HCT116 (cell line): ENCODE measurements around the gene USP53. TPM values are rescaled to one million over a fixed set of nuclear protein-coding genes. Genes with fewer than 3 reads are reported as not detected.

Experiments used
- ATAC-seq: fragments of 200-7000 bp; cut with Tn5 transposase; 2 replicates; pipeline ENCODE4 v1.9.1; 2020; ENCODE audit warnings: mild to moderate bottlenecking, moderate library complexity
- BruUV-seq: library from RNA; stranded (reverse); fragments of 400-500 nt; replicated peaks from 2 replicates; lab custom pipeline; 2021; lab: Mats Ljungman, UMichigan
- CTCF ChIA-PET: fragments of 300-600 bp; sonication (Branson Sonifier 250); formaldehyde crosslinking; loops from one replicate; lab custom pipeline; 2021; ENCODE audit warnings: antibody characterized with exemption; lab: Charles Lee
- POLR2A ChIA-PET: fragments of 300-600, 350-600 bp; sonication (Branson Sonifier 250); formaldehyde crosslinking; loops from one replicate; lab custom pipeline; 2021; ENCODE audit warnings: antibody characterized with exemption; lab: Charles Lee
- RAD21 ChIA-PET, 2 experiments: fragments of 300-600 bp; sonication (Branson Sonifier 250); formaldehyde crosslinking; loops; one replicate each; lab custom pipeline; 2023; ENCODE audit warnings: low total read pairs in 2 of 2; ENCODE audit not compliant: uncharacterized antibody in 2 of 2, unreplicated experiment in 2 of 2, low non-redundant PET in 1 of 2; lab: Charles Lee
- DNase-seq: peaks from one replicate; pipeline ENCODE4 v3.0.0-alpha.2; 2010; ENCODE audit warnings: low read depth, low spot score
- H2AFZ ChIP-seq: fragments of 200-600 bp; shearing (Covaris generic), sonication (generic); 2 replicates; pipeline ENCODE4 v1.6.1; 2017; ENCODE audit warnings: low read depth, mixed run types, mixed read lengths, antibody characterized with exemption, low read length; ENCODE audit not compliant: poor library complexity, severe bottlenecking
- H3K27ac ChIP-seq: 2 replicates; pipeline ENCODE4 v1.5.1; 2012; ENCODE audit warnings: low read depth, low read length
- H3K27me3 ChIP-seq: fragments of 200-600 bp; sonication (generic); 2 replicates; pipeline ENCODE4 v1.6.1; 2016; ENCODE audit warnings: mixed run types, low read length, mixed read lengths; ENCODE audit not compliant: insufficient read depth
- H3K36me3 ChIP-seq, 2 experiments: fragments of 200-500 bp in 1 of 2; fragments of 200-600 bp in 1 of 2; sonication (Bioruptor generic) in 1 of 2; sonication (generic) in 1 of 2; 2 replicates each; pipeline versions ENCODE4 v1.5.1 to v1.6.1; 2014 to 2016; ENCODE audit warnings: low read length in 2 of 2, inconsistent platforms in 1 of 2, mixed read lengths in 1 of 2, mixed run types in 1 of 2; ENCODE audit not compliant: insufficient read depth in 2 of 2, control insufficient read depth in 1 of 2
- H3K4me1 ChIP-seq, 2 experiments: fragments of 200-600 bp in 1 of 2; sonication (generic) in 1 of 2; 2 replicates each; pipeline versions ENCODE4 v1.5.1 to v1.6.1; 2012 to 2017; ENCODE audit warnings: low read length in 2 of 2, inconsistent platforms in 1 of 2, mild to moderate bottlenecking in 1 of 2, mixed read lengths in 1 of 2, mixed run types in 1 of 2, moderate library complexity in 1 of 2; ENCODE audit not compliant: insufficient read depth in 2 of 2, control insufficient read depth in 1 of 2
- H3K4me2 ChIP-seq: fragments of 200-600 bp; sonication (generic); 2 replicates; pipeline ENCODE4 v1.6.1; 2017; ENCODE audit warnings: mixed run types, low read length, mixed read lengths
- H3K4me3 ChIP-seq, 2 experiments: fragments of 200-600 bp in 1 of 2; sonication (generic) in 1 of 2; replicated peaks in 1 of 2; 2 replicates each; pipeline ENCODE4 v1.5.1; 2011 to 2016; ENCODE audit warnings: low read length in 2 of 2, control low read depth in 1 of 2, low read depth in 1 of 2, mild to moderate bottlenecking in 1 of 2, mixed read lengths in 1 of 2, mixed run types in 1 of 2
- H3K79me2 ChIP-seq: fragments of 200-600 bp; sonication (generic); 2 replicates; pipeline ENCODE4 v1.6.1; 2017; ENCODE audit warnings: mild to moderate bottlenecking, mixed run types, low read length, moderate library complexity, mixed read lengths; ENCODE audit not compliant: insufficient read depth
- H3K9ac ChIP-seq: fragments of 200-600 bp; sonication (generic); 2 replicates; pipeline ENCODE4 v1.6.1; 2016; ENCODE audit warnings: low read length, mixed read lengths
- H3K9me2 ChIP-seq: fragments of 200-600 bp; sonication (generic), shearing (Covaris generic); 2 replicates; pipeline ENCODE4 v1.6.1; 2017; ENCODE audit warnings: mixed run types, mild to moderate bottlenecking, moderate library complexity; ENCODE audit not compliant: insufficient read depth
- H3K9me3 ChIP-seq, 2 experiments: fragments of 200-500 bp in 1 of 2; fragments of 200-600 bp in 1 of 2; sonication (Bioruptor generic) in 1 of 2; sonication (generic) in 1 of 2; 2 replicates each; pipeline ENCODE4 v1.6.1; 2014 to 2017; ENCODE audit warnings: low read length in 2 of 2, mixed read lengths in 2 of 2, inconsistent platforms in 1 of 2, low read depth in 1 of 2, mild to moderate bottlenecking in 1 of 2, mixed run types in 1 of 2, moderate library complexity in 1 of 2; ENCODE audit not compliant: control insufficient read depth in 1 of 2, insufficient read depth in 1 of 2
- H4K20me1 ChIP-seq: fragments of 200-600 bp; sonication (generic), shearing (Covaris generic); 2 replicates; pipeline ENCODE4 v1.6.1; 2017; ENCODE audit warnings: mixed run types, mild to moderate bottlenecking, moderate library complexity; ENCODE audit not compliant: insufficient read depth
- CBX3 ChIP-seq: IDR thresholded peaks from 2 replicates; pipeline ENCODE4 v1.6.1; 2012; ENCODE audit warnings: low read depth
- CEBPB ChIP-seq: IDR thresholded peaks from 2 replicates; pipeline ENCODE4 v1.6.1; 2012; ENCODE audit warnings: low read depth
- EGR1 ChIP-seq: IDR thresholded peaks from 2 replicates; pipeline ENCODE4 v1.6.1; 2012; ENCODE audit warnings: low read depth
- ELF1 ChIP-seq: IDR thresholded peaks from 2 replicates; pipeline ENCODE4 v1.6.1; 2012; ENCODE audit warnings: low read depth, borderline replicate concordance
- EZH2 ChIP-seq: fragments of 200-600 bp; sonication (generic); IDR thresholded peaks from 2 replicates; pipeline ENCODE4 v1.6.1; 2017; ENCODE audit warnings: antibody characterized with exemption, mixed run types
- EZH2phosphoT487 ChIP-seq: fragments of 200-600 bp; IDR thresholded peaks from 2 replicates; pipeline ENCODE4 v1.6.1; 2018; ENCODE audit warnings: antibody characterized with exemption, borderline replicate concordance
- FOSL1 ChIP-seq: IDR thresholded peaks from 2 replicates; pipeline ENCODE4 v1.6.1; 2012; ENCODE audit warnings: low read depth
- JUND ChIP-seq: IDR thresholded peaks from 2 replicates; pipeline ENCODE4 v1.6.1; 2012
- POLR2AphosphoS5 ChIP-seq: IDR thresholded peaks from 2 replicates; pipeline ENCODE4 v1.6.1; 2011; ENCODE audit warnings: mild to moderate bottlenecking, low read depth, low read length, moderate library complexity
- RAD21 ChIP-seq: IDR thresholded peaks from 2 replicates; pipeline ENCODE4 v1.6.1; 2012; ENCODE audit warnings: low read depth, mild to moderate bottlenecking
- SIN3A ChIP-seq: IDR thresholded peaks from 2 replicates; pipeline ENCODE4 v1.6.1; 2012; ENCODE audit warnings: low read depth
- SP1 ChIP-seq: IDR thresholded peaks from 2 replicates; pipeline ENCODE4 v1.6.1; 2012; ENCODE audit warnings: low read depth
- ZFX ChIP-seq: fragments of 450-650 bp; IDR thresholded peaks from 2 replicates; pipeline ENCODE4 v1.6.1; 2017
- ZNF274 ChIP-seq: fragments of 200-500 bp; sonication (Bioruptor generic); IDR thresholded peaks from 2 replicates; pipeline ENCODE4 v1.6.1; 2014; ENCODE audit warnings: mild to moderate bottlenecking, low read depth, low read length, inconsistent platforms
- intact Hi-C: fragments of 100-400 bp; cut with micrococcal nuclease; formaldehyde crosslinking; loops from 2 replicates; pipeline ENCODE4 v1.10.0; 2022
- total RNA-seq: library from RNA; stranded (reverse); gene quantifications from one replicate; pipeline ENCODE4 v1.2.1, GENCODE V29; 2021; ENCODE audit not compliant: unreplicated experiment
- TF ChIP-seq, protein P1 (sequence below): IDR thresholded peaks from 2 replicates; pipeline ENCODE4 v1.6.1; 2012
- TF ChIP-seq, protein P2 (sequence below): IDR thresholded peaks from 2 replicates; pipeline ENCODE4 v1.6.1; 2012
- TF ChIP-seq, protein P3 (sequence below), 3 experiments: fragments of 200-600 bp in 1 of 3; sonication (generic) in 1 of 3; IDR thresholded peaks in 2 of 3; conservative IDR thresholded peaks in 1 of 3; 2 replicates each; pipeline ENCODE4 v1.5.1; 2012 to 2017; ENCODE audit warnings: low read depth in 2 of 3, low read length in 2 of 3, antibody characterized with exemption in 1 of 3, borderline replicate concordance in 1 of 3, control low read depth in 1 of 3, mild to moderate bottlenecking in 1 of 3, mixed read lengths in 1 of 3, mixed run types in 1 of 3, moderate library complexity in 1 of 3; ENCODE audit not compliant: insufficient read depth in 1 of 3

Gene USP53
- total RNA-seq, 1 experiment from 2014 or later = 22.0 TPM

DNA sequence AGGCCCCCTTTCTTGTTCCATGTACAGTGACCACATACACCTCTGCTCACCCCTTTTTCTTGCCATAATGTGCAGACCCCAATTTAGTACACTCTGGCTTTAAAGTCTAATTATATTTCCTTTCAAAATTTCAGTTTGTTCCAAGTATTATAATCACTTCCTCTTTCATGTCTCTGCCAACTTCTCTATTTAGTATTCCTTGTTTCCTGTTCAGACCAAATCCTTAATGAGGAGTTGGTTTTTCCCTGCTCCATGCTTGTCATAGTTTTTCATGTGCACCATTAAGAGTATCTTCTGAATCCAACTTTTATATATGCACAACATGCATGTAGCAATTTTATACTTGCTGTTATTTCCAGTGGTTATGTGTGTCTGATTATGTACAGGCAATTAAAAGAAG lies 32.3 kb downstream of the USP53 start:
- no TSS peak for BruUV-seq
- H3K9me3 ChIP-seq = no peaks in the 10 kb centered on the region
- H3K9ac ChIP-seq = no peak overlapping the region
- H3K27ac ChIP-seq = no peak overlapping the region
- ChIA-PET RAD21 (no interaction called here), POLR2A (no interaction called here), CTCF (no interaction called here)
- H3K4me3 ChIP-seq = no peak overlapping the region
- no peak for ATAC-seq
- no peak overlapping the region for H2AFZ ChIP-seq
- no peaks in the 10 kb centered on the region for H3K27me3 ChIP-seq
- intact Hi-C loops = no loop called here
- no peaks in the 10 kb centered on the region for H4K20me1 ChIP-seq
- no peak overlapping the region for H3K4me2 ChIP-seq
- H3K4me1 ChIP-seq = no peaks in the 10 kb centered on the region
- no peaks in the 10 kb centered on the region for H3K79me2 ChIP-seq
- peaks cover 0 to 2% of the 10 kb centered on the region in 2 experiments; a peak in 1 of 4 replicates for H3K36me3 ChIP-seq
- TF ChIP-seq ELF1 = no peak
- TF ChIP-seq, protein P1, sequence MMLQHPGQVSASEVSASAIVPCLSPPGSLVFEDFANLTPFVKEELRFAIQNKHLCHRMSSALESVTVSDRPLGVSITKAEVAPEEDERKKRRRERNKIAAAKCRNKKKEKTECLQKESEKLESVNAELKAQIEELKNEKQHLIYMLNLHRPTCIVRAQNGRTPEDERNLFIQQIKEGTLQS = no peak
- no peak for TF ChIP-seq EZH2
- TF ChIP-seq EGR1 = no peak
- TF ChIP-seq SP1 = no peak
- TF ChIP-seq RAD21 = no peak
- no peak for TF ChIP-seq CBX3
- no peak for TF ChIP-seq ZFX
- TF ChIP-seq, protein P2, sequence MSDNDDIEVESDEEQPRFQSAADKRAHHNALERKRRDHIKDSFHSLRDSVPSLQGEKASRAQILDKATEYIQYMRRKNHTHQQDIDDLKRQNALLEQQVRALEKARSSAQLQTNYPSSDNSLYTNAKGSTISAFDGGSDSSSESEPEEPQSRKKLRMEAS = no peak
- no peak for TF ChIP-seq ZNF274
- TF ChIP-seq EZH2phosphoT487 = no peak
- TF ChIP-seq JUND = no peak
- TF ChIP-seq POLR2AphosphoS5 = no peak
- no peak for TF ChIP-seq SIN3A
- TF ChIP-seq, protein P3, sequence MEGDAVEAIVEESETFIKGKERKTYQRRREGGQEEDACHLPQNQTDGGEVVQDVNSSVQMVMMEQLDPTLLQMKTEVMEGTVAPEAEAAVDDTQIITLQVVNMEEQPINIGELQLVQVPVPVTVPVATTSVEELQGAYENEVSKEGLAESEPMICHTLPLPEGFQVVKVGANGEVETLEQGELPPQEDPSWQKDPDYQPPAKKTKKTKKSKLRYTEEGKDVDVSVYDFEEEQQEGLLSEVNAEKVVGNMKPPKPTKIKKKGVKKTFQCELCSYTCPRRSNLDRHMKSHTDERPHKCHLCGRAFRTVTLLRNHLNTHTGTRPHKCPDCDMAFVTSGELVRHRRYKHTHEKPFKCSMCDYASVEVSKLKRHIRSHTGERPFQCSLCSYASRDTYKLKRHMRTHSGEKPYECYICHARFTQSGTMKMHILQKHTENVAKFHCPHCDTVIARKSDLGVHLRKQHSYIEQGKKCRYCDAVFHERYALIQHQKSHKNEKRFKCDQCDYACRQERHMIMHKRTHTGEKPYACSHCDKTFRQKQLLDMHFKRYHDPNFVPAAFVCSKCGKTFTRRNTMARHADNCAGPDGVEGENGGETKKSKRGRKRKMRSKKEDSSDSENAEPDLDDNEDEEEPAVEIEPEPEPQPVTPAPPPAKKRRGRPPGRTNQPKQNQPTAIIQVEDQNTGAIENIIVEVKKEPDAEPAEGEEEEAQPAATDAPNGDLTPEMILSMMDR (IDR thresholded peaks at IDR 0.05 in 2 of 3, conservative IDR thresholded peaks at IDR 0.05 in 1 of 3; ENCODE audit: borderline replicate concordance in 1 of 3, insufficient read depth in 1 of 3, low read depth in 2 of 3, low read length in 2 of 3) = no peak
- TF ChIP-seq CEBPB = no peak
- TF ChIP-seq FOSL1 = no peak
- DNase-seq = no peak
- H3K9me2 ChIP-seq = no peaks in the 10 kb centered on the region
